ENCODE results near the gene ZFHX3. TPM values are rescaled to one million over a fixed set of nuclear protein-coding genes. Genes with fewer than 3 reads are reported as not detected.

ZFHX3 gene
- total RNA-seq, 6 experiments from 2014 or later: 7.1 to 9.4 (median 7.7) TPM

DNA sequence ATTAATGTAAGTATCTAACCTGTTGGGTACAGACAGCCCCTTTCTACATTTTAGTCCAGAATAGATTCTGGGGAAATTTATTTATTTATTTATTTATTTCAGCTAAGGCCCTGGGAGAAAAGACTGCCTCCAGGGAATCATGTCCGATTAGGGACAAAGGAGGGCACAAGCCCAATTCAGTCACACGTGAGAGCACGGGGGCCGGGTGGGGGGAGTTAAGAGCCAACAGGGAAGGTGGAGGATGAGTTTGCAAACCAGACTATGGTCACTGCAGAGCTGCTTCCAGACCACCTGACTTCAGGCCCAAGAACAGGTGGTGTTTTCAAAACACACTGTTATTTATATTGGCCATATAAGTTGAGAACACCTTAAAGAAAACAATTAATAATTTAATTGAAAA lies 1.6 kb upstream of the ZFHX3 start:
- H3K4me3 ChIP-seq: no peak overlapping the region
- no peaks in the 10 kb centered on the region for H3K9me3 ChIP-seq
- TF ChIP-seq, protein P1, sequence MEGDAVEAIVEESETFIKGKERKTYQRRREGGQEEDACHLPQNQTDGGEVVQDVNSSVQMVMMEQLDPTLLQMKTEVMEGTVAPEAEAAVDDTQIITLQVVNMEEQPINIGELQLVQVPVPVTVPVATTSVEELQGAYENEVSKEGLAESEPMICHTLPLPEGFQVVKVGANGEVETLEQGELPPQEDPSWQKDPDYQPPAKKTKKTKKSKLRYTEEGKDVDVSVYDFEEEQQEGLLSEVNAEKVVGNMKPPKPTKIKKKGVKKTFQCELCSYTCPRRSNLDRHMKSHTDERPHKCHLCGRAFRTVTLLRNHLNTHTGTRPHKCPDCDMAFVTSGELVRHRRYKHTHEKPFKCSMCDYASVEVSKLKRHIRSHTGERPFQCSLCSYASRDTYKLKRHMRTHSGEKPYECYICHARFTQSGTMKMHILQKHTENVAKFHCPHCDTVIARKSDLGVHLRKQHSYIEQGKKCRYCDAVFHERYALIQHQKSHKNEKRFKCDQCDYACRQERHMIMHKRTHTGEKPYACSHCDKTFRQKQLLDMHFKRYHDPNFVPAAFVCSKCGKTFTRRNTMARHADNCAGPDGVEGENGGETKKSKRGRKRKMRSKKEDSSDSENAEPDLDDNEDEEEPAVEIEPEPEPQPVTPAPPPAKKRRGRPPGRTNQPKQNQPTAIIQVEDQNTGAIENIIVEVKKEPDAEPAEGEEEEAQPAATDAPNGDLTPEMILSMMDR (IDR thresholded peaks at IDR 0.05): no peak
- no peak for TF ChIP-seq POLR2A (IDR thresholded peaks at IDR 0.05)
- no peak for DNase-seq
- peak overlapping the region in 1 of 3 donors; percentile 89 for H3K27ac ChIP-seq
- no peak for ATAC-seq
- 89% methylated on average over 4 of the region's 4 CpGs for WGBS (ENCODE audit: insufficient coverage, low coverage, low lambda C conversion rate, missing lambda C conversion rate)
- H3K27me3 ChIP-seq: no peaks in the 10 kb centered on the region
- peaks cover 0 to 37% (median 9%) of the 10 kb centered on the region in 4 donors for H3K4me1 ChIP-seq
- no peaks in the 10 kb centered on the region for H3K36me3 ChIP-seq
- intact Hi-C loops (cut with DNase I): loop anchor here in 1 of 2 donors (10.0 kb wide), 1 partner anchor 215 kb away; no protein-coding TSS in a partner anchor

DNA sequence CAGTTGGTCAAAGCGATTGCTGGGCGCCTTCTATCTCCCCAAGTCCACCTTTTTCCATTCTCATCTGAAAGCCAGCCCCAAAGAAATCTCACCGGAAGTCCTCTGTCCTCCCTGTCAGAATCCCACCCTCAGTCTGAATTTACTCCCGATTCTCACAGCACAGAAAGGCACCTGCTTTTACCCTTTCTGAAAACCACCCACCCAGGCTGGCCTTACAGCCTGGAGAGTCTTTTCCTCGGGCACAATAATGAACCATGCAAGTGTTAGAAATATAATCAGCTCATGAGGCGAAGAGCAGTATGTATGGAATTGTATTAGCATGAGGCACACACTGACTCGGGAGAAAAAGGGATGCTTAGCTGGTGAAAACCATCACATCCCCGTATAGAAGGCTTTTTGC lies 1.2 kb upstream of the ZFHX3 start:
- no peak overlapping the region for H3K4me3 ChIP-seq
- no peaks in the 10 kb centered on the region for H3K27me3 ChIP-seq
- no peaks in the 10 kb centered on the region for H3K9me3 ChIP-seq
- WGBS (ENCODE audit: insufficient coverage, low coverage, low lambda C conversion rate, missing lambda C conversion rate): 80% methylated on average over 8 of the region's 8 CpGs
- intact Hi-C loops (cut with DNase I): loop anchor here in 1 of 2 donors (10.0 kb wide), 1 partner anchor 214 kb away; no protein-coding TSS in a partner anchor
- DNase-seq: no peak
- H3K27ac ChIP-seq: peak overlapping the region; percentile 85 to 95 (median 89)
- H3K4me1 ChIP-seq: peaks cover 0 to 42% (median 10%) of the 10 kb centered on the region in 4 donors
- TF ChIP-seq, protein P1 (IDR thresholded peaks at IDR 0.05): no peak
- no peak for TF ChIP-seq POLR2A (IDR thresholded peaks at IDR 0.05)
- ATAC-seq: no peak
- H3K36me3 ChIP-seq: no peaks in the 10 kb centered on the region

DNA sequence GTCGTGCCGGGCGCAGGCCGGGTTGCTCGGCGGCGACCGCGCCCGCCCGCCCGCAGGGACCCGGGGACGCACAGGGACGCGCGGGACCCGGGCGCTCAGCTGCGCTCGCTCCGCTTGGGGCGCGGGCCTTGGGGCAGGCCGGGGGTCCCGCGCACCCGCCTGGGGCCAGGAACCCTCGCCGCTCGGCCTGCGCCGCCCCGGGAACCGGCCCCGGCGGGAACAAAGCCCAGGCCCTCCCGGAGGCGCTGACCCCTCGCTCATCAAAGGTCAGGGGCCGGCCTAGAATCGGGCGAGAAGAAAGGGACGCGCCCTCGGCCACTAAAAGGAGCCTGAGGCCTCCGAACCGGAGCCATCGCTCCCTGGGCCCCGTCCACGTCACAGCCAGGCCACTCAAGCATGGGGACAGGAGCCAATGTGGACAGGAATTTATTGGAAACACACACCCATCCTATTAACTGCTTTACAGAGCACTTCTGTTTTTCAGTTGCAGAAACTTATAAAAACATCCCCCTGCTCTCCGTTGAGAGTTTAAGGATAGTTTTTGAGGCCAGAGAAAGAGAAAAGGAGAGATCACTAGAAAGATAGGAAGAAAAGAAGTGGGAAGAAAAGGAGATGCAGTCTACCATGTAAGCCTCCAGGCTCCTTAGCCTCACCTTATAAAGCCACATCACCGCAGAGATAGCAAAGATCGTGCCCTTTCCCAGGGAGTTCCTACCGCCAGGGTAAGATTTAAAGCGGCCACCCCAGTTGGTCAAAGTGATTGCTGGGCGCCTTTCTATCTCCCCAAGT lies 558 bp upstream of the ZFHX3 start:
- DNase-seq: peak; percentile 65 to 76 (median 73)

DNA sequence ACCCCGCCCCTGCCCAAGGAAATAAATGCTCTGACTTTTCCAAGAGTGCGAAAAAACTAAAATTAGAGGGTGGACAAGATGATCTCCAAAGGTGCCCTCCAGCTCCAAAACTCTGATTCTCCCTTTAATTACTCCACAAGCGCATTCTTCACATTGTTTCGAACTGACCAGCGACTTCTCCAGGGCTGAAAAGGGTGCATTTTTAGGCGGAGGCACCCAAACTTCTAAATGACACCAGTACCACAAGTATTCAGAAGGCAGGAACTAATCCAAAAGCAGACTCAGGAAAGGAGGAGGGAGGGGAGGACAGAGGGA lies 750 bp downstream of the ZFHX3 start:
- Histone ChIP-seq H3K36me3 (no peaks in the 10 kb centered on the region), H3K27ac (peak overlapping the region; percentile 85 to 95 (median 89)), H3K4me3 (peak overlapping the region in 2 of 3 donors; percentile 79 to 92), H3K9me3 (no peaks in the 10 kb centered on the region), H3K27me3 (no peaks in the 10 kb centered on the region), H3K4me1 (peaks cover 0 to 48% (median 14%) of the 10 kb centered on the region in 4 donors)
- WGBS (ENCODE audit: insufficient coverage, low coverage, low lambda C conversion rate, missing lambda C conversion rate): 53% methylated on average over 6 of the region's 6 CpGs
- intact Hi-C loops (cut with DNase I): loop anchor here in 1 of 2 donors (10.0 kb wide), 1 partner anchor 212 kb away; no protein-coding TSS in a partner anchor
- no peak for DNase-seq
- ATAC-seq: no peak
- TF ChIP-seq POLR2A (IDR thresholded peaks at IDR 0.05): no peak
- TF ChIP-seq, protein P1 (IDR thresholded peaks at IDR 0.05): no peak

More for the DNA sequence above, 558 bp upstream of the ZFHX3 start:
- Histone ChIP-seq H3K9me3 (no peaks in the 10 kb centered on the region), H3K27ac (peak overlapping the region; percentile 85 to 95 (median 89)), H3K4me3 (peak overlapping the region; percentile 79 to 92 (median 83)), H3K27me3 (no peaks in the 10 kb centered on the region), H3K4me1 (peaks cover 0 to 48% (median 13%) of the 10 kb centered on the region in 4 donors), H3K36me3 (no peaks in the 10 kb centered on the region)
- no peak for TF ChIP-seq POLR2A (IDR thresholded peaks at IDR 0.05)
- TF ChIP-seq, protein P1 (IDR thresholded peaks at IDR 0.05): peak in 1 of 4 donors; percentile 3
- intact Hi-C loops (cut with DNase I): loop anchor here in 1 of 2 donors (10.0 kb wide), 1 partner anchor 214 kb away; no protein-coding TSS in a partner anchor
- WGBS (ENCODE audit: insufficient coverage, low coverage, low lambda C conversion rate, missing lambda C conversion rate): 10% methylated on average over 12 of the region's 57 CpGs
- ATAC-seq: peak; percentile 45 to 76 (median 46)

Measured in right lobe of liver (tissue), 6 donors.